SK-N-MC (cell line): ENCODE measurements around the gene SYNPO2.

Experiments
- EZH2 ChIP-seq: fragments of 200-600 bp; sonication (generic); IDR thresholded peaks from one replicate; pipeline ENCODE4 v1.6.1; 2017; ENCODE audit warnings: antibody characterized with exemption
- FOXP2 ChIP-seq: optimal IDR thresholded peaks from 2 replicates; pipeline ENCODE3; 2011; ENCODE audit warnings: mild to moderate bottlenecking, moderate library complexity; ENCODE audit not compliant: insufficient read depth; ENCODE audit errors: extremely low read length, control extremely low read depth
- POLR2AphosphoS5 ChIP-seq: IDR thresholded peaks from 2 replicates; pipeline ENCODE4 v1.6.1; 2012; ENCODE audit warnings: mild to moderate bottlenecking, low read depth, low read length, borderline replicate concordance

DNA sequence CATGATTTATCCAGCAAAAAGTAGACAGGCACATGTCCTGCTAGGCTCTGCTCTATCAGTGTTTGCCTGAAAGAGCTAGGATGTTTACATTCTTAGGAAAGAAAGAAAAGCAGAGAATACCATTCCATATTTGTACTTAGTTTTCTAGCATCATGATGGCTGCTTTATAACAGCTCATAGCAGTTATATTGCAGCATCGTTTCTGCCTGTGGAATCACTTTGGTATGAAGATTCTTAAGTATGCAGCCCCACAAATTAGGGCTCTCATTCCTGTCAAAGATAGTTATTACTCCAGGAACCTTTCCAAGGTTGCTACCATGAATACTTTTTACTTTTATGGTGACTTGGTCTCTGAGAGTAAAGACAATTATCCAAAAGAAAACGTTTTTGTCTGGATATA is 128.0 kb downstream of the SYNPO2 start:
- TF ChIP-seq EZH2 (no peak), POLR2AphosphoS5 (no peak), FOXP2 (no peak)
